ENCODE measurements around the gene PFKL.
A peak's percentile ranks its signal among the peaks of the same experiment; 100 is the strongest.

Gene PFKL

GRCh38 chr21:44365251-44365966, 65.6 kb downstream of the PFKL start:
- DNase-seq: no peak

DNA sequence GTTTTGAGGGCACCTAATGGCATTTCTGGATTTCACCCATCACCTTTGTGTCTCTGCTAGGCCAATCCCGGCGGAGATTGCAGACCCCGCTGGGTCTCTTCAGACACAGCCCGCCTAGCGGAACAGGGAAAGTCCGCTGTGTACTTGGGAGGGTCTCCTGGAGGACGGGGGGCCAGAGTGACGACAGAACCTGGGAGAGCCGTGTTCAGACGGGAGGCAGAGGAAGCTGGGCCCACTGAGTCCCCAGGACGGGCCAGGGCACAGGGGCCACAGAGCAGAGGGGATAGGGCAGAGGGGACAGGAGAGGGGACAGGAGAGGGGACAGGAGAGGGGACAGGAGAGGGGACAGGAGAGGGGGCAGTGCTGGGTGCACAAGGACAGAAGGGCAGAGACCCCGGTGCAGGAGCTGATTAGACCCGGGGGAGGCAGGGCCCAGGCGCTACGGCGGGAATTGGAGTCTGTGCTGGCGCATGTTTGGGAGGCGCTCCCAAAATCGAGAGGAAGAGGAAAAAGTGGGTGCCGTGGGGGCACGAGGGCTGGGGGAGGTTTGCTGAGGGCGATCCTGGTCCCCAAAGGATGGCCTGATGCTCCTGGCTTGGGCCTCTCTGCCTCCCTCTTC, 66.2 kb downstream of the PFKL start:
- no peak for DNase-seq

DNA sequence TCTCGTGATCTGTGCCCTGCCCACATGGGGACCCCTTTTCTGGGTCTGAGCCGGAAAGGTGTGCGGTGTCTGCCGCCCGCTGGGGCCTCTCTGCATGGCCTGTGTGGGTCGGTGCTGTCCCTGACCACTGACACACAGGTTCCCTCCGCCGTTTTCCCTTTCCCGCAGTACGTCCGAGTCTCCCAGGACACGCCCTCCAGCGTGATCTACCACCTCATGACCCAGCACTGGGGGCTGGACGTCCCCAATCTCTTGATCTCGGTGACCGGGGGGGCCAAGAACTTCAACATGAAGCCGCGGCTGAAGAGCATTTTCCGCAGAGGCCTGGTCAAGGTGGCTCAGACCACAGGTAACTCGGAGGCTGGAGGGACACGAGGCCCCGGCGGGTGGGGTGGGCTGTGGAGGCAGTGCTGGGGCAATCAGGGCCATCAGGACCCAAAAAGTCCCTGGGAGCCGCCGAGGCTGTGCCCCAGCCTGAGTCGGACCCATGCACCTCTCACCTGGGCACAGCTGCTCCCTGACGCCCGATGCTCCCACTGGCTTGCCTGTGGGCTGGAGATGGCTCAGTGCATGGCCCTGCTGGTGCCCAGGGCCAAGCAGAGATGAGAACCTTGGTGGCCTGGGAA, 66.8 kb downstream of the PFKL start:
- DNase-seq: no peak

- DNase-seq: no peak
These were observed 69.0 kb downstream of the PFKL start for GRCh38 chr21:44368711-44369446.

GRCh38 chr21:44370027-44370735, 70.3 kb downstream of the PFKL start:
- DNase-seq: peak; percentile 36

DNA sequence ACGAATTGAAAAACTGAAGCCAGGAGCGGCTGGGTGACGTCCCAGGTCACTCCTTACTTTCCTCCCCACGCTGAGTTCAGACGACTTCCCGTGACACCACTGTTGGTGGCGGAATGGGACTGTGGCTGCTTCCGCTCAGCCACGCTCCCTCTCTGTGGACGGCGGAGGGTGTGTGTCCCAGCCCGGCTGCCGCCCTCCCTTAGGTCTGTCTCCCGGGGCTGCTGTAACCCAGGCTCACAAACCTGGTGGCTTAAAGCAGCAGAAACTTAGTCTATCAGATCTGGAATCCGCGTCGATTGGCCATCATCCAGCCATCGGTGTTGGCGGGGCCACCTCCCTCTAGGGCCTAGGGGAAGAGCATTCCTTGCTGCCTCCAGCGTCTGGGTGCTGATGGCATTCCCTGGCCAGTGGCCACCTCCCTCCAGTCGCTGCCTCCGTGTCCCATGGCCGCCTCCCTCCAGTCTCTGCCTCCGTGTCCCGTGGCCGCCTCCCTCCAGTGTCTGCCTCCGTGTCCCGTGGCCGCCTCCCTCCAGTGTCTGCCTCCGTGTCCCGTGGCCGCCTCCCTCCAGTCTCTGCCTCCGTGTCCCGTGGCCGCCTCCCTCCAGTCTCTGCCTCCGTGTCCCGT, 71.0 kb downstream of the PFKL start:
- DNase-seq: no peak

DNA sequence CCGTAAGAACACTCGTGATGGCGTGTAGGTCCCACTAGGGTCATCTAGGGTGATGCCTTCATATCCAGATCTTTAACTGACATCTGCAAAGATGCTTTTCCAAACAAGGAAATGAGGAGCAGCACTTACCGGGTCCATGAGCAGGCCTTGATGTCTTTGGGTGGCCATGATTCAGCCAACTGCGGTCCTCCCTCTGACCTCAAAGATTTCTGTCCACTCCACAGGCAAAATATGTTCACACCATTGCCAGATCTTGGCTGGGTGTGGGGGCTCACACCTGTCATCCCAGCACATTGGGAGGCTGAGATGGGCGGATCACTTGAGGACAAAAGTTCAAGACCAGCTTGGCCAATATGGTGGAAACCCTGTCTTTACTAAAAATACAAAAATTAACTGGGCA, 71.7 kb downstream of the PFKL start:
- DNase-seq: no peak

DNA sequence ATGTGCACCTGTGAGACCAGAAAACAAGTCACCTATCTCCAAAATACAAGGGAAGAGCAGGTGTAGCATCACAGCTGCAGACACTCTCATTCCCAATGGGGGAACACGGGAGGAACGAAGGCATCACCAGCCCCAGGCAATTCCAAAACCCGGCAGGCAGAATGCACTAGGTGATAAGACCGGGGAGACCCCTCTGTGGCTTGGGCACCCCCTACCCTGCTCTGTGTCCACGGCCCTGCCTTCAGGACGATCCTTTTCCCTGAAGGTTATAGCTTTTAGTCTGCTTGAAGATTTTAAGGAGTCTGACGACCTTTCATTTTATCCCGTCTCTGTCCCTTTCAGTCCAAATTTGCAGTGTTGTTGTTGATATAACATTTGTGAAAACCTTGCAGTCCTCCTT, 72.8 kb downstream of the PFKL start:
- no peak for DNase-seq

DNA sequence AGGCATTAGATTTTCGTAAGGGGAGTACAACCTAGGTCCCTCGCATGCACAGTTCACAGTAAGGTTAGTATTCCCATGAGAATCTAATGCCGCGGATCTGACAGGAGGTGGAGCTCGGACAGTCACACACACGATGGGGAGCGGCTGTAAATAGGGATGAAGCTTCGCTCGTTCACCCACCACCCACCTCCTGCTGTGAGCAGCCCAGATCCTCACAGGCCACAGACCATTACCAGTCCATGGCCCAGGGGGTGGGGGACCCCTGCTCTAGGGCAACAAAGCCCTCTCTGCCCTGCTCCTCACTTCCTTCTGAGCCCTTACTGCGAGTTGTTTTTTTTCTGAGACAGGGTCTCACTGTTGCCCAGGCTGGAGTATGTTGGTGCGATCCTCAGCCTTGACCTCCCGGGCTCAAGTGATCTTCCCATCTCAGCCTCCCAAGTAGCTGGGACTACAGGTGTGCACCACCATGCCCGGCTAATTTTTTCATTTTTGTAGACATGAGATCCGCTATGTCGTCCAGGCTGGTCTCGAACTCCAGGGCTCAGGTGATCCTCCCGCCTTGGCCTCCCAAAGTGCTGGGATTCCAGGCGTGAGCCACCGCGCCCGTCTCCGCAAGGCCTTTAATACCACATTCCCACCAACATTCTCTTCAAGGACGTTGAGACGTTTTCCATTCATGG, 74.9 kb downstream of the PFKL start:
- DNase-seq: no peak

DNA sequence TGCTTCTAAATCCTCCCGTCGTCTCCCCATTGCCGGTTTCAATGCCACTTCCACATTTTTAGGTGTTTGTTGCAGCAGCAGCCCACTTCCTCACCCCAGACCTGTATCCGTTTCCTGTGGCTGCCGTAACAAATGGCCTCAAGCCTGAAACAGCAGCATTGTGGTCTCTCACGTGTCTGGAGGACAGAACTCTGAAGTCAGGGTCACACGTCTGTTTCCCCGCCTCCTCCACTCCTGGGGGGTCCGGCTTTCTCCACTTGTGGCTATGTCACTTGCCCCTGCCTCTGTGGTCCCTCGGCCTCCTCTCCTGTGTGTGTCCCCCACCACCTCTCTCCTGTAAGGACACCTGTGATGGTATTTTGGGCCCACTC, 75.4 kb downstream of the PFKL start:
- no peak for DNase-seq

- no peak for DNase-seq
These were observed 75.9 kb downstream of the PFKL start for GRCh38 chr21:44375761-44376241.

- DNase-seq: no peak
These were observed 76.8 kb downstream of the PFKL start for GRCh38 chr21:44376606-44377005.
